Fibroblast of lung (primary cell): ENCODE data around the gene COL25A1.

Experiments
- EZH2 ChIP-seq: IDR thresholded peaks from 2 replicates; pipeline ENCODE4 v1.5.1; 2012; ENCODE audit warnings: low read length, control low read depth, mild to moderate bottlenecking; ENCODE audit errors: missing control alignments
- TF ChIP-seq, protein P1 (sequence below), 2 donors: IDR thresholded peaks in 1 of 2; conservative IDR thresholded peaks in 1 of 2; 1 replicate in 1 of 2; 2 replicates in 1 of 2; pipeline ENCODE4 v1.5.1; 2011 to 2012; ENCODE audit warnings: low read length in 2 of 2, control low read depth in 1 of 2, inconsistent platforms in 1 of 2, low read depth in 1 of 2, mild to moderate bottlenecking in 1 of 2

DNA sequence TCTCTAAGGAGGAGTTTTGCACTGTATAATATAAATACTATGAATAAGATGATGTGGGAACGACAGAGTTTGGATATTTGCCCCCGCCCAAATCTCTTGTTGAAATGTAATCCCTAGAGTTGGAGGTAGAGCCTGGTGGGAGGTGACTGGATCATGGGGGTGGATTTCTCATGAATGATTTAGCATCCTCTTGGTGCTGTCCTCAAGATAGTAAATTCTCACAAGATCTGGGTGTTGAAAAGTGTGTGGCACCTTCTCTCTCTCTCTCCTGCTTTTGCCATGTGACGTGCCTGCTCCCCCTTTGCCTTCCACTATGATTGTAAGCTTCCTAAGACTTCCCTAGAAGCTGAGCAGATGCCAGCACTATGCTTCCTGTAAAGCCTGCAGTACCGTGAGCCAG is 298.0 kb downstream of the COL25A1 start:
- TF ChIP-seq, protein P1, sequence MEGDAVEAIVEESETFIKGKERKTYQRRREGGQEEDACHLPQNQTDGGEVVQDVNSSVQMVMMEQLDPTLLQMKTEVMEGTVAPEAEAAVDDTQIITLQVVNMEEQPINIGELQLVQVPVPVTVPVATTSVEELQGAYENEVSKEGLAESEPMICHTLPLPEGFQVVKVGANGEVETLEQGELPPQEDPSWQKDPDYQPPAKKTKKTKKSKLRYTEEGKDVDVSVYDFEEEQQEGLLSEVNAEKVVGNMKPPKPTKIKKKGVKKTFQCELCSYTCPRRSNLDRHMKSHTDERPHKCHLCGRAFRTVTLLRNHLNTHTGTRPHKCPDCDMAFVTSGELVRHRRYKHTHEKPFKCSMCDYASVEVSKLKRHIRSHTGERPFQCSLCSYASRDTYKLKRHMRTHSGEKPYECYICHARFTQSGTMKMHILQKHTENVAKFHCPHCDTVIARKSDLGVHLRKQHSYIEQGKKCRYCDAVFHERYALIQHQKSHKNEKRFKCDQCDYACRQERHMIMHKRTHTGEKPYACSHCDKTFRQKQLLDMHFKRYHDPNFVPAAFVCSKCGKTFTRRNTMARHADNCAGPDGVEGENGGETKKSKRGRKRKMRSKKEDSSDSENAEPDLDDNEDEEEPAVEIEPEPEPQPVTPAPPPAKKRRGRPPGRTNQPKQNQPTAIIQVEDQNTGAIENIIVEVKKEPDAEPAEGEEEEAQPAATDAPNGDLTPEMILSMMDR (conservative IDR thresholded peaks at IDR 0.05 in 1 of 2, IDR thresholded peaks at IDR 0.05 in 1 of 2; ENCODE audit: low read depth in 1 of 2, low read length in 2 of 2), result no peak
- TF ChIP-seq EZH2, result no peak
